Thymus (tissue), 11 donors: ENCODE measurements around the gene CSMD2. TPM values are rescaled to one million over a fixed set of nuclear protein-coding genes. Genes with fewer than 3 reads are reported as not detected.

Source experiments
- DNase-seq, 9 donors: peaks; one replicate each; pipeline ENCODE4 v3.0.0-alpha.2; 2013; ENCODE audit warnings: low spot score in 9 of 9, low read depth in 6 of 9, missing footprints in 1 of 9
- H3K27ac ChIP-seq, 2 donors: one replicate each; pipeline ENCODE4 v1.5.1; 2013; ENCODE audit warnings: control low read depth in 1 of 2, low read depth in 1 of 2, low read length in 1 of 2, mild to moderate bottlenecking in 1 of 2, moderate library complexity in 1 of 2
- H3K27me3 ChIP-seq, 2 donors: one replicate each; pipeline ENCODE4 v1.5.1; 2013; ENCODE audit warnings: low read length in 1 of 2; ENCODE audit not compliant: control insufficient read depth in 2 of 2, insufficient read depth in 1 of 2
- H3K36me3 ChIP-seq, 2 donors: one replicate each; pipeline ENCODE4 v1.5.1; 2013; ENCODE audit warnings: low read length in 1 of 2, mild to moderate bottlenecking in 1 of 2, moderate library complexity in 1 of 2; ENCODE audit not compliant: control insufficient read depth in 2 of 2, insufficient read depth in 2 of 2
- H3K4me1 ChIP-seq, 2 donors: one replicate each; pipeline ENCODE4 v1.5.1; 2013; ENCODE audit warnings: low read length in 2 of 2; ENCODE audit not compliant: control insufficient read depth in 2 of 2, insufficient read depth in 2 of 2
- H3K4me3 ChIP-seq, 2 donors: one replicate each; pipeline ENCODE4 v1.5.1; 2013; ENCODE audit warnings: low read length in 2 of 2, control low read depth in 1 of 2, mild to moderate bottlenecking in 1 of 2
- H3K9me3 ChIP-seq, 2 donors: one replicate each; pipeline ENCODE4 v1.5.1; 2013; ENCODE audit warnings: low read length in 1 of 2, mild to moderate bottlenecking in 1 of 2; ENCODE audit not compliant: control insufficient read depth in 2 of 2, insufficient read depth in 1 of 2
- WGBS: extraction: QIAGEN DNeasy Blood & Tissue Kit; methylation state at CpG from one replicate; pipeline ENCODE4 v1.1.7; 2013; 5-methylcytosine and 5-hydroxymethylcytosine counted together
- polyA plus RNA-seq: library from polyadenylated mRNA; stranded (reverse); fragments of 200-250 nt; gene quantifications from one replicate; pipeline ENCODE4 v1.2.3, GENCODE V29; 2013
- total RNA-seq: library from RNA; stranded (reverse); fragments of 120-200 nt; gene quantifications from one replicate; pipeline ENCODE4 v1.2.4, GENCODE V29; 2013
- donor health status: healthy.

Gene CSMD2
- total and polyA plus RNA-seq, 2 donors, result 0.14 TPM

GRCh38 chr1:34140011-34140676 is 24.9 kb downstream of the CSMD2 start:
- Histone ChIP-seq H3K4me3 (no peak overlapping the region), H3K27ac (no peak overlapping the region), H3K4me1 (no peaks in the 10 kb centered on the region), H3K36me3 (no peaks in the 10 kb centered on the region), H3K27me3 (no peaks in the 10 kb centered on the region), H3K9me3 (no peaks in the 10 kb centered on the region)
- 63% methylated on average over 7 of the region's 7 CpGs for WGBS
- DNase-seq, result no peak

- H3K27me3 ChIP-seq, result no peaks in the 10 kb centered on the region
- DNase-seq, result no peak
- WGBS, result 83% methylated on average over 3 of the region's 3 CpGs
- H3K9me3 ChIP-seq, result no peaks in the 10 kb centered on the region
- no peaks in the 10 kb centered on the region for H3K4me1 ChIP-seq
- H3K36me3 ChIP-seq, result no peaks in the 10 kb centered on the region
- no peak overlapping the region for H3K4me3 ChIP-seq
- no peak overlapping the region for H3K27ac ChIP-seq
Observed at GRCh38 chr1:34137411-34137810, 27.6 kb downstream of the CSMD2 start.

GRCh38 chr1:34132161-34132420 is 32.9 kb downstream of the CSMD2 start:
- DNase-seq, result no peak
- WGBS, result 87% methylated on average over 4 of the region's 4 CpGs
- Histone ChIP-seq H3K9me3 (no peaks in the 10 kb centered on the region), H3K27me3 (no peaks in the 10 kb centered on the region), H3K4me3 (no peak overlapping the region), H3K4me1 (no peaks in the 10 kb centered on the region), H3K36me3 (no peaks in the 10 kb centered on the region), H3K27ac (no peak overlapping the region)

- 93% methylated on average over 3 of the region's 3 CpGs for WGBS
- Histone ChIP-seq H3K27me3 (no peaks in the 10 kb centered on the region), H3K4me3 (no peak overlapping the region), H3K4me1 (no peaks in the 10 kb centered on the region), H3K36me3 (no peaks in the 10 kb centered on the region), H3K9me3 (no peaks in the 10 kb centered on the region), H3K27ac (no peak overlapping the region)
- DNase-seq, result no peak
Observed at GRCh38 chr1:34131396-34132160, 33.5 kb downstream of the CSMD2 start.

- H3K4me1 ChIP-seq, result no peaks in the 10 kb centered on the region
- no peaks in the 10 kb centered on the region for H3K36me3 ChIP-seq
- WGBS, result 89% methylated on average over 5 of the region's 5 CpGs
- H3K27me3 ChIP-seq, result no peaks in the 10 kb centered on the region
- H3K27ac ChIP-seq, result no peak overlapping the region
- DNase-seq, result no peak
- no peaks in the 10 kb centered on the region for H3K9me3 ChIP-seq
- H3K4me3 ChIP-seq, result no peak overlapping the region
Observed at GRCh38 chr1:34130306-34130705, 34.7 kb downstream of the CSMD2 start.

GRCh38 chr1:34129630-34130029 is 35.4 kb downstream of the CSMD2 start:
- no peaks in the 10 kb centered on the region for H3K4me1 ChIP-seq
- DNase-seq, result no peak
- no peaks in the 10 kb centered on the region for H3K9me3 ChIP-seq
- 82% methylated on average over 6 of the region's 6 CpGs for WGBS
- H3K4me3 ChIP-seq, result no peak overlapping the region
- no peaks in the 10 kb centered on the region for H3K27me3 ChIP-seq
- H3K27ac ChIP-seq, result no peak overlapping the region
- no peaks in the 10 kb centered on the region for H3K36me3 ChIP-seq

- H3K9me3 ChIP-seq, result no peaks in the 10 kb centered on the region
- no peaks in the 10 kb centered on the region for H3K27me3 ChIP-seq
- no peaks in the 10 kb centered on the region for H3K36me3 ChIP-seq
- 92% methylated on average over 13 of the region's 13 CpGs for WGBS
- H3K4me3 ChIP-seq, result no peak overlapping the region
- H3K4me1 ChIP-seq, result no peaks in the 10 kb centered on the region
- no peak overlapping the region for H3K27ac ChIP-seq
- DNase-seq, result no peak
Observed at GRCh38 chr1:34128186-34128889, 36.7 kb downstream of the CSMD2 start.

GRCh38 chr1:34127006-34128000 is 37.7 kb downstream of the CSMD2 start:
- no peaks in the 10 kb centered on the region for H3K4me1 ChIP-seq
- H3K27ac ChIP-seq, result no peak overlapping the region
- DNase-seq, result no peak
- H3K36me3 ChIP-seq, result no peaks in the 10 kb centered on the region
- WGBS, result 78% methylated on average over 15 of the region's 15 CpGs
- H3K9me3 ChIP-seq, result no peaks in the 10 kb centered on the region
- H3K4me3 ChIP-seq, result no peak overlapping the region
- no peaks in the 10 kb centered on the region for H3K27me3 ChIP-seq
